ENCODE results near the gene LCE1E.

LCE1E gene

GRCh38 chr1:152774875-152775274, 11.2 kb upstream of the LCE1E start, which contains the start of gene LCE1F:
TSS of gene LCE1F (plus strand) at chr1:152775140. CDS start at chr1:152776372, 1,232 bp downstream.
- no peak for DNase-seq (ENCODE audit: low read depth)
- TF ChIP-seq CTCF (IDR thresholded peaks at IDR 0.05; ENCODE audit: low read depth, low read length, missing control alignments): no peak
- H3K4me3 ChIP-seq (ENCODE audit: low read depth, low read length): no peak within 1 kb of the TSS
- in situ Hi-C loops (cut with HindIII; ENCODE audit: low sequenced_read_pairs): no loop called here

- no peak for DNase-seq (ENCODE audit: low read depth)
- no peak for TF ChIP-seq CTCF (IDR thresholded peaks at IDR 0.05; ENCODE audit: low read depth, low read length, missing control alignments)
- in situ Hi-C loops (cut with HindIII; ENCODE audit: low sequenced_read_pairs): no loop called here
- H3K4me3 ChIP-seq (ENCODE audit: low read depth, low read length): no peak overlapping the region
Observed at GRCh38 chr1:152776361-152776760, 9.7 kb upstream of the LCE1E start.

- no peak for DNase-seq (ENCODE audit: low read depth)
- in situ Hi-C loops (cut with HindIII; ENCODE audit: low sequenced_read_pairs): no loop called here
- no peak for TF ChIP-seq CTCF (IDR thresholded peaks at IDR 0.05; ENCODE audit: low read depth, low read length, missing control alignments)
- H3K4me3 ChIP-seq (ENCODE audit: low read depth, low read length): no peak overlapping the region
Observed at GRCh38 chr1:152777510-152778137, 8.4 kb upstream of the LCE1E start.

- TF ChIP-seq CTCF (IDR thresholded peaks at IDR 0.05; ENCODE audit: low read depth, low read length, missing control alignments): no peak
- no peak overlapping the region for H3K4me3 ChIP-seq (ENCODE audit: low read depth, low read length)
- in situ Hi-C loops (cut with HindIII; ENCODE audit: low sequenced_read_pairs): no loop called here
- no peak for DNase-seq (ENCODE audit: low read depth)
Observed at GRCh38 chr1:152783095-152783494, 3.0 kb upstream of the LCE1E start.

- H3K4me3 ChIP-seq (ENCODE audit: low read depth, low read length): no peak overlapping the region
- in situ Hi-C loops (cut with HindIII; ENCODE audit: low sequenced_read_pairs): no loop called here
- no peak for DNase-seq (ENCODE audit: low read depth)
- TF ChIP-seq CTCF (IDR thresholded peaks at IDR 0.05; ENCODE audit: low read depth, low read length, missing control alignments): no peak
Observed at GRCh38 chr1:152795686-152796085, 9.6 kb downstream of the LCE1E start.

GRCh38 chr1:152796421-152796820, 10.4 kb downstream of the LCE1E start, which contains the start of gene LCE1D:
TSS of gene LCE1D (plus strand) at chr1:152796721. CDS start at chr1:152797795, 1,074 bp downstream.
- no peak for DNase-seq (ENCODE audit: low read depth)
- in situ Hi-C loops (cut with HindIII; ENCODE audit: low sequenced_read_pairs): no loop called here
- no peak for TF ChIP-seq CTCF (IDR thresholded peaks at IDR 0.05; ENCODE audit: low read depth, low read length, missing control alignments)
- H3K4me3 ChIP-seq (ENCODE audit: low read depth, low read length): no peak within 1 kb of the TSS
